Epidermal melanocyte (primary cell): Measurements from ENCODE around the gene ACTG1.

Experiments
- DNase-seq: peaks from one replicate; pipeline ENCODE4 v3.0.0; 2011; ENCODE audit warnings: low spot score; ENCODE audit not compliant: insufficient read length

ACTG1 gene

DNA sequence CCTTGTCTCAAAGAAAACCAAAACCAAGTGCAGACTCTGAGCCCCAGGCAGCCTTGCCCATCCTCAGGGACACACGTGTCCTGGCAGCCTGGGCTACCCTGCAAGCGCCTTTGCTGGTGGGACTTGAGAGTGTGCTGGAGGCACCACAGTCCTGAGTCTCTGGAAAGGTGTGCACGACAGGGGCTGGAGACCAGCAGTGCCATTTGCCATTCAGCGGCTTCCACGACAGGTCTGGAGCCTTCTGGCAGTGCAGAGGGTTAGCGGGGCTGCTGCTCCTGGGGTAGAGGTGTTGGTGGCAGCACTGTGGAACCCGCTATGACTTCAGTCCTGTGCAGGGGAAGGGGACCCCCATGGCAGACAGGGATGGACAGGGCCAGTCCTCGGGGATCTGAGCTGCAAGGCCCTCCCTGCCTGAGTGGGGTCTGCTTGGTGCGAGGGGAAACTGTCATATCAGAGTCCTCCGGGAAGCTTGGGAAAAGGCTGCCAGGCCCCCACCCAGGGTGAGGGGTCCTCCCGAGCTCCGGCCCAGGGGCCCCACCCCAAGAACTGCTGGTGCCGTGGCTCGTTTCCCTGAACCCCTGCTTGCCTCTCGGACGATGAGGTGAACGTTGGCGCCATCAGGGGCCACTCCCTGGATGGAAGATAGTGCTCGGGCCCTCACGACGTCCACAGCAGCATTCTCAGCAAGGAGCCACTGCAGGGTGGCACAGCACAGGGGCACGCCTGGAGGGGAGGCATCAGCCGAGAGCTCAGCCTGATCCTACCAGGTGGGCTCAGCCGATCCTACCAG is 32.8 kb upstream of the ACTG1 start:
- no peak for DNase-seq

DNA sequence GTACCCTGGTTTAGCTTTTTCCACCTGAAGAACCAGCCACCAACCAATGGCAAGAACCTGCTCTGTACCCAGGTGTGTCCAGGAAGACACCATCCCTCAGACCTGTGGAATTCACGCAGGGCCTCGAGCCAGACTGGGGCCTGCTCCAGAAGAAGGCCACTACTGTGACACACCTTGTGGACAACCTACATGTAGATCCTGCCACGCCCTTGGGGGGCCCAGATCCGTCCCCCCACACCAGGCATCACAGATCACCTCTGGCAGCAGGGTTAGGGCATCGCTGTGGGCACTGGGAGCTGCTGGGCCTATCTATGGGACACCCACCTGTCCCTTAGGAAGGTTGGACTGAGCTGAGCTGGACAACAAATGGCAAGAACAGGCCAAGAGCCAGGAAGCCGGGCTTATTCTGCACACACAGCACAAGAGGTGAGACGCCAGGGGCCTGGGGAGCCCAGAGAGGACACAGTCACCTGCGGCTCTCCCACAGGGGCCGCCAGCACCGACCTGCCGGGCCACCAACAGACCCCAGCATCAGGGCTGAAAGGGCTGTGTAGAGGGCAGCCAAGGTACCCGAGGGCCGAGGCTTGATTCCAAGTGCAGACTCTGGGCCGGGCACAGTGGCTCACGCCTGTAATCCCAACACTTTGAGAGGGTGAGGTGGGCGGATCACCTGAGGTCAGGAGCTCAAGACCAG is 31.8 kb upstream of the ACTG1 start:
- DNase-seq: no peak

DNA sequence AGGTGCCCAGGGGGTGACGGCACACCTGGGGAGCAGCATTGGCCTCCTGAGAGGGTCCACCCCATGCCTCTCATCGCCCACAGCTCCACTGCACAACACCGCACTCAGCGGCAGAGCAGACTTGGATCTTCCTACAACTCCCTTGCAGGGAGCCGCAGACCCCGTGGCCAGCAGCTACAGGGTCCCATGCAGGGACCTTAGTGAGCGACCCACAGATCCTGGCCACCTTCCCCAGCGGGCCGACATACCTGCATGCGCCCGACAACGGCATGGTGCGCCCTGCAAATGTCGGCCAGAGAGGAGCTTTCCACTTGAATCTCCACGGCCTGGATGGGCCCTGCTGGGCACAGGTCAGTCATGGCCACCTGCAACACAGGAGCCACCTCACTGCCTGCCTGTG is 31.2 kb upstream of the ACTG1 start:
- no peak for DNase-seq

DNA sequence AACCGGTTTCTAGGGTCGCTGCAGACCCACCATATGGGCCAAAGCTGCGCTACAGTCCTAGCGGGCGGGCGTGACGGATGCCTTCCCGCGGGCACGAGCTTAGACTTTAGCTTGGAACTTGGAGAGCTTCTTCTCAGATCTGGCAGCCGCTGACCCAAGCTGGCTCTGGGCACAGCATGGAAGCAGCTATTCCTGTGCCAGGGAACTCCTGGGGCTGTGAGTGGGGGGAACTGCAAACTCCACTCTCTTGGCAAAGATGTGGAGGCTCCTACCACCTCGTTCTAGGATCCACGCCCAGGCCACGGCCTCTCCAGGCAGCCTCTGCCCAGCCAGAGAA is 30.7 kb upstream of the ACTG1 start:
- no peak for DNase-seq

DNA sequence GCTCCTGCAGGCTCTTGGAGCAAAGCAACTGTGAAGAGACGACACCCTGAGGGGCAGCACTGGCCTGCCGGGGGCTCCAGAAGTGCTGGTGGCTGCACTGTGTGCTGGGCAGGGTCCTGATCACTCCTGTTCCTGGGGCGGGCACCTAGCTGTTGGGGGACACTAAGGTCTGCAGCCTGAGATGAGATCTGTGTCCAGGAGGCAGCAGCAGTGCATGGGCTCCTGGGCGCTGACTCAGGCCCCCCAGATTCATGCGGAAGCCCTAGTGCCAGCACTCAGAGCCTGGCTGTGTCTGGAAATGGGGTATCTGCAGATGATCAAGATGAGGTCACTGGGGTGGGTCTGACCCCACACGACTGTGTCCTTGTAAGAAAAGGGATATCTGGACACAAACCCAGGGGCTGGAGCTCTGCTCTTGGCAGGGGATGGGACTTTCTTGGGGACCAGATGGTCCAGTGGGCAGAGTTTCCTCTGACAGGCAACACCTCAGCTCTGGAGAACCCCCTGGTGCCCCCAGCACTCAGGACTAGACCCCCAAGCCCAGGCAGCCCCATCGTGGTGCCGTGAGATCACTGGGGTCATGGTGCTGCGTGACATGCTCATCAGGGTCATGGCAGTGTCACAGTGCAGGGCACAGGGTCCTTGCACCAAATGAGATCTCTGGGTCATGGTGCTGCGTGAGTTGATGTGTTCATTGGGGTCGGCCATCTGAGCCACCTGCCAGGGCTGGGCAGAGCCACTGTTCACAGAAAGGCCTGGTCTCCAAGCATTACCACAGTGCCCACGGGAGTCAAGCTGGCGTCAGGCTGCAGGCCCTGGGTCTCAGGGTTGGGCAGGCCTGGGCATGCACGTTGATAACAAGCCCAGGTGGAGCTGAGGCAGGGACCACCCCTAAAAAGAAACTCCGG is 30.1 kb upstream of the ACTG1 start:
- DNase-seq: no peak

DNA sequence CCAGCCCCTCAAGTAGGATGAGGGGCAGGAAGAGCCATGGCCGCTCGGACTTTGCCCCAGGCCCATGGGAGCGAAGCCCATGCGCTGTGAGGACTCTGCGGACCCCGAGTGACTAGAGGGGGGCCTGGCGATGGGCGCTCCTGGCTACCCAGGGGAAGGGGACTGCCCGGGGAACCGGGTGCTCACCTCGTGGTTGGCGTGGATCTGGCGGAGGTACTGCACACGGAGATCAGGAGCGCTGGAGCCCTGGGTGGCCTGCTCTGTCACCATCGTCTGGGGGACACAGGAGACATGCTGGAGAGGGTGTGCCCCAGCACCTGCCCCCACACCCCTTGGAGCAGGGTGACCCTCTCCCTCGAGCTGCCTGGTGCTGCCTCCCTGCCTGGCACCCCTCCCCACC is 28.5 kb upstream of the ACTG1 start:
- DNase-seq: no peak

DNA sequence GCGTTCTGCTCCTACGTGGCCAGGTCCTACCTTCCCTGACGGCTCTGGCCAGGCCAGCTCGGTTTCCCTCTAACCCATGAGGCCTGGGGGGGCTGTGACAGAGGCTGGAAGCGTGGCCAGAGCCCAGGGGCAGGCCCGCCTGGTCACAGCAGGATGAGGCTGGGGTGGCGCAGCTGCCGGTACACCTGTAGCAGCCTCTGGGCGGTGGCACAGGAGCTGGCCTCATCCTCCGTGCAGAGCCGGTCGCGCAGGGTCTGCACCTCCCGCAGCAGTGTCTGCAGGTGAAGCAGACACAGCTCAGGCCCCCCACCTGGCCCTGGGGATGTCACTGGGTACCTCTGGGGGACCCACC is 28.1 kb upstream of the ACTG1 start:
- no peak for DNase-seq

DNA sequence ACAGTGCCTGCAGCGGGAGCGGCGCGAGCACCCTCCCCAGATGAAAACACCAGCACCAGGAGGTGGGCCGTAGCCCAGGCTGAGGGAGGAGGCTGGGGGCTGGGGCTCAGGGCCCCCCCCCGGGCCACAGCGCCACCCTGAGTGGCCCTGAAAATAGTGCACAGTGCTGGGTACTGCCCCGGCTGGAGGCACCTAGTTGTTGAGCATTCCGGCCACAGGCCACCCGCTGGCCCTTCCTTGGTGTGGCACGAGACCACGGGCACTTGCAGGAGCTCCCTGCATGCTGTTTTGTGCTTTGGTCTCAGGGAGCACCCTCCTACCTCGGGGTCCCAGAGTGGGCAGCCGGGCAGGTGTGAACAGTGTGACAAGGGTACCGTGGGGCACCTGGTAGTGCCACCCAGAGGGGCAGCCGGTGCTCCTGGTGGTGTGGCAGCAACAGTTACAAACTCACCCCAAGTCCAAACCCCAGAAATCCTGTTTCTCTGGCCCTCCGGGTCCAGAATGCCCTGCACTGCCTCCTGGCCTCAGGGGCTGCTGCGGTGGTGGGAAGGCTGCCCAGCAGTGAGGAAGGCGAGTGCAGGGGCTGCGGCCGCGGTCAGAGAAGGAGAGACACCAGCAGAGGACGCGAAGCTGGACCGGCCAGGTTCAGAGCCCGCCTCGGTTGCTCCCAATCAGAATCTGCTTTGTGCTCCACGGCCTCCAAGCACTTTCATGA is 27.5 kb upstream of the ACTG1 start:
- no peak for DNase-seq

DNA sequence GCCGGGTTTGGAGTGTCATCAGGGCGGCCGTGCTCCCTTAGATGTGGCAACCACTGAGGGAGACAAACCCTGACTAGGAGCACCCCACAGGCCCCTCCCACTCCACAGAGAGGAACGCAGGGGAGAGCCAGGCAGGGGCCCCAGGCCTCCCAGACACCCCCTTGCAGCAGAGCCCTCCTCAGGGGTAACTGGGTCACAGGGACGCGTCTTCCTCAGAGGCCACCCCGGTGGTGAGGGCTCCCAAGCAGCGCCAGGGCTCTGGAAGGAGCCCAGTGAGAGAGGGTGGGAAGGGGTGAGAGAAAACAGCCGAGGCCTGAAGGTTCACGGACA is 26.9 kb upstream of the ACTG1 start:
- no peak for DNase-seq

DNA sequence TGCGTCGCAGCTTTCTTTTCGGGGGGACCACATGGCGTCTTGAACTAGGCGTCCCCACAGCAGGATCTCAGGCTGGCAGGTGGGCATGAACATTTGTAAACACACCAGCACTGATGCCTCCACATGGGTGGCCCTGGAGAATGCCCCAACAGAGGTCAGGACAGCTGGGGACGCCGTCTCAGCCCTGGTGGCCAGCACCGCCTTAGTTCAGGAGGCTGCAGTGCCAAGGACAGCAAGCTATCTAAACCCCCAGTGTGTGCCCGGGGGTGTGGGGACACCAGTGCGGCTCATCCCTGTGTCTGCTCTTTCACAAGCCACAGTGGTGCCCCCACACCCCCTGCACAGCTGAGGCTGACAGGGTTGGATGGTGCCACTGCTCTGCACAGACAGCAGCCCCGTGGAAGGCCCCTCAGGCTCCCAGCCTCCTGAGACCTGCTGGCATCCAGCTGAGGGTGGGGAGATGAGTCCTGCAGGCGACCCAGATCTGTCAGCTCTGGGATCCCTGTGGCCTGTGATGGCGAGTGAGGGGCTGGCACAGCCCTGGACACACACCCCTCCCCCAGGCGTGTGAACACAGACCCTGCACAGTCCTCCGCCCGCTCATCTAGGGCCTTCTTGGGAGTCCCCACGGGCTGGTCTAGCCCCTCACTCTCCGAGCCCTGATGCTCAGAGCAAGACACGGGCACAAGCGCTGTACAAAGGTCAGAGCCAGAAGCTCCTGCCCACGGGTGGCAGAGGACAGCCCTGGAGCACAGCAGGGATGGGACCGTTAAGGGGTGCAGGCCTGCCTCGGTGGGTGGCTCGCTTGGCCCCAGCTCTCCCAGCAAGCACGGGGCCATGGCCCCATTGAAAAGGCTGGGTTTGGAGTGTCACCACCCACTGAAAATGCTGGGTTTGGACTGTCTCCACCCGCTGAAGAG is 26.3 kb upstream of the ACTG1 start:
- DNase-seq: no peak

DNA sequence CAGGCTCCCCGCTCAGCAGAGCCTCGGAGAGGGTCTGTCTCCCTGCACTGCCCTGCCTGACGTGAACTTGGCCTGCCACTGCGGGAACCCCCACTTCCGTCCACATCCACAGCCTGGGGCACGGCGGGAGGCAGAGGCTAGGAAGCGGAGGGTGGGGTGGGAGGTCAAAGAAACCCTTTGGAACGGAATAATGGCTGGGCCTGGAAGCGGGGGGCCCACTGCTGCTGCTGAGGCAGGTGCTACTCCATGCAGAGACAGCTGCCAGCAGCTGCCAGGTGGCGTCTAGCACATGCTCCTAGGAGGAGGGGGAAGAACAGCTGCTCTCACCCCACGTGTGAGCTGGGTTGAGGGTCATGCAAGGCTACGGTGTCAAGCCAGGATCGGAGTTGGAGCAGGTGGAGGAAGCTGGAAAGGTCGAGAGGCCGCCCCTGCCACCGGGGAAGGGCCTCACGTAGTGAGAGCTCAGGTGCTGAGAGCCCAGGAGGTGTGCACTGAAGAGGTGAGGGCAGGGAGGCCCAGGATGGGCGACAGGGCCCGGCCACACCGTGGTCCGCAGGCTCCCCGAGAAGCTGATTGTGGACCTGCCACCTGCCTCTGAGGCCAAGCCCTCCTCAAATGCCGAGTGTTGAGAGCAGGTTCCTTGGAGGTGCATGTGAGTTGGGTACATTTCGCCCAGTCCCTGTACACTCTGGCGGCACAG is 25.4 kb upstream of the ACTG1 start:
- no peak for DNase-seq

DNA sequence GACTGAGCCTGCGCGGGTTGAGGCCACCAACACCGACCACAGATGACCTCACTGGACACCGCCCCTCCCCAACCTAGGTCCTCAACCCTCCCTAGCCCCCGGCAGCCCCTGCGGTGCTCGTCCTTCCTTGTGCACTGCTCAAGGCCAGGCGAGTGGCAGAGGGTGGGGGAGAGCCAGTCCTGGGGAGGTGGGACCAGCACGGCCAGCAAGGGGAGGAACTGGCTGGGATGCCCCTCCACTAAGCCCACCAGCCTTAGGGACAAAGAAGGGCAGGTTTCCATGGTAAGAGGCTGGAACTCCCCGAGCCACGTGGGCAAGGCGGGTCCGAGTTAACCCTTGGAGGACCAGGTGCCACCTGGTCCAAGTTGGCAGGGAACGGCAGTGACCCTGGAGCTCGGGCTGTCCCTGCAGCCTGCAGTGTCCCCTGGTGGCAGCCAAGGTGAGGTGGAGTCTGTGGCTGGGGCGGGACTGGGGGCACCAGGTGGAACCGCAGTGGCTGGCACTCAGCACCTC is 24.8 kb upstream of the ACTG1 start:
- no peak for DNase-seq

DNA sequence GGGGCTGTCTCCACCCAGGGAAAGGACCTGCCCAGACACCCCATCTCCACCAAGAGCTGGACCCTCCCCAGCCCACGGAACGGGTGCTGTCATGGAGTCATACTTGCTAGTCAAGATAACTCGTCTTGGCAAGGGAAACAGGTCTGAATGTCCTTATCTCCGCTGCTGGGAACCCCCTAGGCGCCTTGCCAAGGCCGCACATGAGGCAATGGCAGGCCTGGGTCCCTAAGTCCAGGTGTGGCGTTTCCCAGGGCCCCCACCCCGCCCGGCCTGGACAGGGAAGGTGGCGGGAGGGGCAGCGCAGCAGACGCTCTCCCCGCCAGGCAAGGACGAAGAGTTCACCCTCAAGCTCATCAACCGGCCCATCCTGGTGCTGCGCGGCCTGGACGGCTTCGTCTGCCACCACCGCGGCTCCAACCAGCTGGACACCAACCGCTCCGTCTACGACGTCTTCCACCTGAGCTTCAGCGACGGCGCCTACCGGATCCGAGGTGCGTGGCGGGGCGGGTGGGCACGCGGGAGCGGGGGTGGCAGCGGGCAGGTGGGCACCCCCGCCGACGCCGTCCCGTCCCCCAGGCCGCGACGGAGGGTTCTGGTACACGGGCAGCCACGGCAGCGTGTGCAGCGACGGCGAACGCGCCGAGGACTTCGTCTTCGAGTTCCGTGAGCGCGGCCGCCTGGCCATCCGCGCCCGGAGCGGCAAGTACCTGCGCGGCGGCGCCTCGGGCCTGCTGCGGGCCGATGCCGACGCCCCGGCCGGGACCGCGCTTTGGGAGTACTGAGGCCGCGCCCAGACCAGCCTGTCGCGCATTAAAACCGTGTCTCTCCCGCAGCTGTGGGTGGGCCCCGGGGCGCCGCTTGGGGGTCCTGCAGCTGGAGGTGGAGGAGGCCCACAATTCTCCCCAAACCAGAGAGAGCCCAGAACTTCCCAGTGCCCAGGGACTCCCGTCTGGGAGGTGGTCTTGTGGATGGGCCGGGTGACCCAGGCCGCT is 24.0 kb upstream of the ACTG1 start:
- DNase-seq: no peak

DNA sequence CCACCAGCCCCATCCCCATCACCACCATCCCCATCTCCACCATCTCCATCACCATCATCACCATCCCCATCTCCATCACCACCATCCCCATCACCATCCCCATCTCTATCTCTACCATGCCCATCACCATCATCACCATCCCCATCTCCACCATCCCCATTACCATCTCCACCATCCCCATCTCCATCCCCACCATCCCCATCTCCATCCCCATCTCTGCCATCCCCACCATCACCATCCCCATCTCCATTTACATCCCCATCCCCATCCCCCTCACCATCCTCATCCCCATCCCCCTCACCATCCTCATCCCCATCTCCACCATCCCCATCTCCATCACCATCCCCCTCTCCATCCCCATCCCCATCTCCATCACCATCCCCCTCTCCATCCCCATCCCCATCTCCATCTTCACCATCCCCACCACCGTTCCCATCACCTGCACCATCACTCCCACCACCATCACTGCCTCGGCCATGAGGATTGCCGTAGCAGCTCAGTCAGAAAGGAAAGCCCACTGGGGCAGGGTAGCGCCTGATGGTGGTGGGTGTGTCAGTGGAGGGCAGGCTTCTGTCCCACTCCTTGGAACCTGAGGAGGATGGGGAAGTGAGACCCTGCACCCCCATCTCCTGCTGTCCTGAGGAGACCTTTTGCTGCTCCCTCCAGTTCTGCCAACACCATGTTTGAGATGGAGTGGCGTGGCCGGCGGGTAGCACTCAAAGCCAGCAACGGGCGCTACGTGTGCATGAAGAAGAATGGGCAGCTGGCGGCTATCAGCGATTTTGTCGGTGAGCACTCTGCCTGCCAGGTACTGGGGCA is 23.1 kb upstream of the ACTG1 start:
- DNase-seq: no peak

DNA sequence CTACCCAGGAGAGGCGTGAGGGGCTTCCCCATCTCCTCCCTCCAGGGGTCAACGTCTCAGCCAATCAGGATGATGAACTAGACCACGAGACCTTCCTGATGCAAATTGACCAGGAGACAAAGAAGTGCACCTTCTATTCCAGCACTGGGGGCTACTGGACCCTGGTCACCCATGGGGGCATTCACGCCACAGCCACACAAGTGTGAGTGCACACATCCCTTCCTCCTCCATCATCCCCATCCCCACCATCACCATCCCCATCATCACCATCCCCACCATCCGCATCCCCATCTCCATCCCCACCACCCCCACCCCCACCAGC is 22.4 kb upstream of the ACTG1 start:
- DNase-seq: no peak

DNA sequence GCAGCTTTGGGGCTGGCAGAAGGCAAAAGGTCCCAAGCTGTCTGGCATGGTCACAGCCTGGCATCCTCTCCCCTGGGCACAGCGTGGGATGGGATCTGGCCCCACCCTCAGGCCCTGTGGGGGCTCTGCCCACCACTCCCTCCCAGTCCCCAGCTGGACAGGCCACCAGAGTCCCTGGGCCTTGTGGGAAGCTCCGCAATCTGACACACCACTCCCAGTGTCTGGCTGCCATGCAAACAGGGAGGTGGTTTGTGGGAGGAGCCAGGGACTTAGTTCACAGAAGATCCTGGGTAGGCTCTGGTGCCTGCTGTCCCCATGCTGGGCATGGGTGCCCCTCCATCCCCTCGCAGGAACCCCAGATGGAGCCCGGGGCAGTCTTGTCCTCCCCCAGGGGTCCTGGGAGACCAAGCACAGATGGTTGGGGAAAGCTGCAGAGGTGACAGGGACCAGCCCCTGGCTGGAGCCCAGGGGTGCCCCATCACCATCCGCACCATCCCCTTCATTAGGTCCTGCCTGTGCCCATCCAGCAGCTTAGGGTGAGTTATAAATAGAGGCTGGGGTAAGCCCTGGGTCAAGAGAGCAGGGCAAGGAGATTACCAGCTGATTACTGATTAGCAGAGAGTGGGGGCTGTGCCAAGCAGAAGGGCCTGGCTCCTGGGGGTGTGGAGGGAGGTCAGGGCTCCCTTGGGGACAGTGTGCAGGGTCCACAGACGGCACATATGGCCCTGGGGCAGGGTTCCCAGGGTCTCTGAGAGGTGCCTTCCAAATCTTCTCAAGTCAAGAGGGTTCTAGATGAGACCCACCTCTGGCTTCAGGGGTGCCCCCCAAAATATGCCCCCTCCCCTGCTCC is 21.8 kb upstream of the ACTG1 start:
- DNase-seq: no peak
